ENCODE results near the gene CARNS1. TPM values are rescaled to one million over a fixed set of nuclear protein-coding genes. Genes with fewer than 3 reads are reported as not detected.
"Not testable (repeated sequence)": the region's sequence is repeated elsewhere in the genome, so short reads cannot be mapped to it uniquely, and the experiment has no call there.

CARNS1 gene
- total RNA-seq, 1 experiment from 2014 or later, result not detected

- no peak for DNase-seq (ENCODE audit: low spot score)
These were observed 19.3 kb upstream of the CARNS1 start for GRCh38 chr11:67396259-67396581.

GRCh38 chr11:67396587-67397389 is 18.7 kb upstream of the CARNS1 start:
- DNase-seq (ENCODE audit: low spot score), result no peak

DNA sequence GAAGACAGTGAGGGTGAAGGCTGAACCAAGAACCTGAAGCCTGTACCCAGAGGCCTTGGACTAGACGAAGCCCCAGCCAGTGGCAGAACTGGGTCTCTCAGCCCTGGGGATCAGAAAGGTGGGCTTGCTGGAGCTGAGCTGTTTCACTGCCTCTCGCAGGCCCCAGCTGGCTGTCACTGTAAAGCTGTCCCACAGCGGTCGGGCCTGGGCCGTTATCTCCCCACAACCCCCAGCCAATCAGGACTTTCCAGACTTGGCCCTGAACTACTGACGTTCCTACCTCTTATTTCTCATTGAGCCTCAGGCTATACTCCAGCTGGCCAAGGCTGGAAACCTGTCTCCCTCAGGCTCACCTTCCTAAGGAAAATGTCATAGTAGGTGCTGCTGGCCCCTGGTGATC is 17.9 kb upstream of the CARNS1 start:
- no peak for DNase-seq (ENCODE audit: low spot score)

- no peak for DNase-seq (ENCODE audit: low spot score)
These were observed 17.4 kb upstream of the CARNS1 start for GRCh38 chr11:67397986-67398660.

- no peak for DNase-seq (ENCODE audit: low spot score)
These were observed 16.6 kb upstream of the CARNS1 start for GRCh38 chr11:67398661-67399563.

- no peak for DNase-seq (ENCODE audit: low spot score)
These were observed 15.1 kb upstream of the CARNS1 start for GRCh38 chr11:67400251-67400941.

GRCh38 chr11:67400942-67401494 is 14.5 kb upstream of the CARNS1 start:
- DNase-seq (ENCODE audit: low spot score), result no peak

DNA sequence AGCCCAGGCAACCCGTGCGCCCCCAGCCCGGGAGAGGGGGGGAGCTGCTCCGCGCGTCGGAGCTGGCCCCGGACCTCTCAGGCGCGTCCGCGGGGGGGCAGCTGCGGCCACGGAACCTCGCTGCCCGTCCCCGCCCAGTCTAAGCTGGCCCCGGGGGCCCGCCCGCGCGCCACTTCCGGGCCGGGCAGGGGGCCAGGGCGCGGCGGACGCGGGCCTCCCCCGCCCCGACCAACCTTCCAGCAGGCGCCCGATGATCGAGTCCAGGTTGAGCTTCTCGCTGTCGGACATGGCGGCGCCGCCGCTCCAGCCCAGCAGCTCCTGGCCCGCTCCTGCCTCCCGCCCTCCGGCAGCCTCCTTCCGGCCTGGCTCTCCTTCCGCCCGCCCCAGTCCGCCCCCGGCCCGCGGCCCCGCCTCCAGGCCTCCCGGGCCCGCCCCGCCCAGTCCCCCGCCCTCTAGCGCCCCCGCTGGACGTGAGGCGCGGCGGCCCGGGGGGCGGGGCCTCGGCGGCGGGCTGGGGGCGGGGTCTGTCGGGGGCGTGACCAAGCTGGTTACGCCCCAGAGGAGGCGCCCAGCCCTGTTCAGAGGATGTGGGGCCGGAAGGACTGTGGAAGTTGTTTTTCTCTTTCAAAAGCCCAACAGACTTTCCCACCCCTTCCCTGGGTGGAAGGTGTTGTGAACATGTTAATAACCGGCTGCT is 13.8 kb upstream of the CARNS1 start, which contains the start of gene PPP1CA:
TSS of gene PPP1CA (minus strand) at position 364 of the 697 bp plus-strand sequence. CDS start at position 288, 76 bp downstream.
- peak; percentile 70 for DNase-seq (ENCODE audit: low spot score)

DNA sequence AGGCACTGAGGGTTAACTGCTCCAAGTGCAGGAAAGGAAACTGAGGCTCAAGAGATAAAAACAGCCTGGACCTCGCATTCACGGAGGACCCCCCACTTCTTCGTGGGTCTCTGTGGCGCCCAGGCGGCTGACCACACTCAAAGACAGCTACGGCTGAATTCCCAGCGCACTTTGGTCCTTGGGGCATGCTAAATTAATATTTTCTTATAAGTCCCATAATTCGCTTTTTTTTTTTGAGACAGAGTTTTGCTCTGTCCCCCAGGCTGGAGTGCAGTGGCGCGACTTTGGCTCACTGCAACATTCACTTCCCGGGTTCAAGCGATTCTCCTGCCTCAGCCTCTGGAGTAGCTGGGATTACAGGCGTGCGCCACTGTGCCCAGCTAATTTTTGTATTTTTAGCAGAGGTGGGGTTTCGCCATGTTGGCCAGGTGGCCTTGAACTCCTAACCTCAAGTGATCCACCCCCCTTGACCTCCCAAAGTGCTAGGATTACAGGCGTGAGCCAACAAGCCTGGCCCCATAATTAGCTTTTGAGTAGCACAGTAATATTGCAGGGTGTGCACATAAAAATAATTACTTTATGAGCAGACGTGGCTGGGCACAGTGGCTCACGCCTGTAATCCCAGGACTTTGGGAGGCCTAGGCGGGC is 13.2 kb upstream of the CARNS1 start:
- DNase-seq (ENCODE audit: low spot score), result not testable (repeated sequence)

GRCh38 chr11:67403085-67403484 is 12.4 kb upstream of the CARNS1 start:
- not testable (repeated sequence) for DNase-seq (ENCODE audit: low spot score)

- no peak for DNase-seq (ENCODE audit: low spot score)
These were observed 10.8 kb upstream of the CARNS1 start for GRCh38 chr11:67404515-67405195.

DNA sequence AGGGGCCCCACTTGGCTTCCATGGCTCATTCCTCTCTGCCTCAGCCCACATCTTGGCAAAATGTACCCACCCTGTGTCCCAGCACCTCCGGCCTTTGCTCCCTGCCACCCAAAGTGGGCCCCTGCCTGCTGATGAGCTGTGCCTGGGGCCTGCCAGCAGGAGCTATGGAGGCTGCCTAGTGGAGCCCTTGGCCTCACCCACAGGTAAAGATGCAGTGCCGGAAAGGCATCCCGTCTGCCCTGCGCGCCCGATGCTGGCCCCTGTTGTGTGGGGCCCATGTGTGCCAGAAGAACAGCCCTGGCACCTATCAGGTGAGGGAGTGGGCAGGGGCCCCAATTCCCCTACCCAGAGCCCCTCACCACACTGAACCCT is 10.3 kb upstream of the CARNS1 start:
- no peak for DNase-seq (ENCODE audit: low spot score)

- no peak for DNase-seq (ENCODE audit: low spot score)
These were observed 9.7 kb upstream of the CARNS1 start for GRCh38 chr11:67405688-67406339.

GRCh38 chr11:67406420-67406968 is 9.0 kb upstream of the CARNS1 start:
- DNase-seq (ENCODE audit: low spot score), result no peak

- no peak for DNase-seq (ENCODE audit: low spot score)
These were observed 8.3 kb upstream of the CARNS1 start for GRCh38 chr11:67406969-67407687.

- no peak for DNase-seq (ENCODE audit: low spot score)
These were observed 7.8 kb upstream of the CARNS1 start for GRCh38 chr11:67407688-67408163.

DNA sequence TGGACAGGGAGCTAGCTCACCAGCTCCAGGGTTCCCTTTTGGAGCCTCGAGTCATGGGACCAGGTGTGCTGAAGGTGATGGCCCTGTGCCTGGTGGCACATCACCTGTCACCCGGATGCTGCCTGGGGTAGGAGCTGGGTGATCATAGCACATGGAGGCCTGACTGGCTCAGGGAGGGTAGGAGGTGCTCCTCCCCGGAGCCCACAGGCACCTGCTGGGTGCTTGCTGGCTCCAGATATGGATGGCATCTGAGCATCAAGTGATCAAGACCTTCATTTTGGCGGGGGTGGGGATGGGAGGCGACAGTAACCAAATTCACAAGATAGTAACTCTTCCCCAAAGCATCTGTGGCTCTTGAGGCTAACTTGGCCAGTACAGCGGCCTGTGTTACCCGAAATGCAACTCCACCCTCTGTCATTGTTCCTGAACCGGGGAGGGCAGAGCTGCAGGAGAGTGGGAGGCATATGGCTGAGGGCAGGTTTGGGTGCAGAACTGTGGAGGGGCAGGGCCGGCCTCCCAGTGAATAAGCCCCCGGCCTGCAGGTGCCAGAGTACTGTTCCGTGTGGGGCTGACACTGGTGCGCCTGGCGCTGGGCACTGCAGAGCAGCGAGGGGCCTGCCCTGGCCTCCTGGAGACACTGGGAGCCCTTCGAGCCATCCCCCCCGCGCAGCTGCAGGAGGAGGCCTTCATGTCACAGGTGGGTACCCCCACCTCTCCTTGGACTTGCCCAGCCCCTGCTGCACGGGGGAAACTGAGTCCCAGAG is 6.9 kb upstream of the CARNS1 start:
- no peak for DNase-seq (ENCODE audit: low spot score)

All from H4 (cell line).